Measurements from ENCODE around the gene TIGD6.

The TIGD6 gene

DNA sequence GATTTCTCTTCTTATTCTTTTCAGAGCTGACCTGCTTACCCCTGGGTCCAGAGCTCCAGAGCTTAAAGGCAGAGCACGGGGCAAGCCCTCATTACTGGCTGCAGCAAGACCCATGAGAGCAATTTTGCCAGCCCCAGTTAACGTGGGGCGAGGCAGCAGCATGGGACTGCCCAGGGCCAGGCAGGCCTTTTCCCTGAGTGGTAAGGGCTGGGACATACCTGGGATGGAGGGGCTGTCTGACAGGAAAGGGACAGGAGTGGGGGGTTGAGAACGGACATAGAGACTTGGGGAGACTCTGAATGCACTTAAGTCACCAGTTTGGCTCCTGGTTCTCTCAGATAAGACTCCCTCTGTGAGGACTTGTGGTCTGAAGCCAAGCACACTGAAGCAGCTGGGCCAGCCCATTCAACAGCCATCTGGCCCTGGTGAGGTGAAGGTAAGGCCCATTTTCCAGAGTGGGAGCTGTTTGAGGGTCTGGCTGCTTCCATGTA is 26.3 kb upstream of the TIGD6 start:
- H3K4me3 ChIP-seq (replicated peaks; ENCODE audit: low read depth, low read length), result no peak overlapping the region
- TF ChIP-seq, protein P1, sequence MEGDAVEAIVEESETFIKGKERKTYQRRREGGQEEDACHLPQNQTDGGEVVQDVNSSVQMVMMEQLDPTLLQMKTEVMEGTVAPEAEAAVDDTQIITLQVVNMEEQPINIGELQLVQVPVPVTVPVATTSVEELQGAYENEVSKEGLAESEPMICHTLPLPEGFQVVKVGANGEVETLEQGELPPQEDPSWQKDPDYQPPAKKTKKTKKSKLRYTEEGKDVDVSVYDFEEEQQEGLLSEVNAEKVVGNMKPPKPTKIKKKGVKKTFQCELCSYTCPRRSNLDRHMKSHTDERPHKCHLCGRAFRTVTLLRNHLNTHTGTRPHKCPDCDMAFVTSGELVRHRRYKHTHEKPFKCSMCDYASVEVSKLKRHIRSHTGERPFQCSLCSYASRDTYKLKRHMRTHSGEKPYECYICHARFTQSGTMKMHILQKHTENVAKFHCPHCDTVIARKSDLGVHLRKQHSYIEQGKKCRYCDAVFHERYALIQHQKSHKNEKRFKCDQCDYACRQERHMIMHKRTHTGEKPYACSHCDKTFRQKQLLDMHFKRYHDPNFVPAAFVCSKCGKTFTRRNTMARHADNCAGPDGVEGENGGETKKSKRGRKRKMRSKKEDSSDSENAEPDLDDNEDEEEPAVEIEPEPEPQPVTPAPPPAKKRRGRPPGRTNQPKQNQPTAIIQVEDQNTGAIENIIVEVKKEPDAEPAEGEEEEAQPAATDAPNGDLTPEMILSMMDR (IDR thresholded peaks at IDR 0.05; ENCODE audit: low read length, missing control alignments), result no peak
- DNase-seq (ENCODE audit: low read depth), result no peak

DNA sequence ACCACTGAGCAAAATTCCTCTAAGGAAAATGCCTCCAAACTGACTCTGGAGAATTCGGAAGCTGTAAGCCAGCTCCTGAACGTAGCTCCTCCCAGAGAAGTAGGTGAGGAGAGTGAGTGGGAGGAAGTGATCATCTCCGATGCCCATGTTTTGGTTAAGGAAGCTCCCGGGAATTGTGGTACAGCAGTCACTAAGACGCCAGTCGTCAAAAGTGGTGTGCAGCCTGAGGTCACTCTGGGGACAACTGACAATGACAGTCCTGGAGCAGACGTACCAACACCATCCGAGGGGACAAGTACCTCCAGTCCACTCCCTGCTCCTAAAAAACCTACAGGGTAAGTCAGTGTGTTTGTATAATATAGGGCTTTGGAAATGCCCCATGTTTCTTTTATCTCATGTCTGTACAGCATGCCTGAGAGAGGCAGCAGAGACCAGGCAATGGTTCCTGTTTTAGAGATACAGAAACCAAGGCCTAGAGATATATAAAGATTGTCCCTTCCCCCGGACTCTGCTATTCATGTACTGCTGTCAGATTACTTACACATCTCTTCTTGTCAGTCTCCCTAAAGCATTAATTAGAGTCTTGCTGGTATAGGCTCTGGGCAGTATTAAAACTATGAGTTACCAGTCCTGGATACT is 24.0 kb upstream of the TIGD6 start:
- no peak for DNase-seq (ENCODE audit: low read depth)
- TF ChIP-seq, protein P1 (IDR thresholded peaks at IDR 0.05; ENCODE audit: low read length, missing control alignments), result no peak

DNA sequence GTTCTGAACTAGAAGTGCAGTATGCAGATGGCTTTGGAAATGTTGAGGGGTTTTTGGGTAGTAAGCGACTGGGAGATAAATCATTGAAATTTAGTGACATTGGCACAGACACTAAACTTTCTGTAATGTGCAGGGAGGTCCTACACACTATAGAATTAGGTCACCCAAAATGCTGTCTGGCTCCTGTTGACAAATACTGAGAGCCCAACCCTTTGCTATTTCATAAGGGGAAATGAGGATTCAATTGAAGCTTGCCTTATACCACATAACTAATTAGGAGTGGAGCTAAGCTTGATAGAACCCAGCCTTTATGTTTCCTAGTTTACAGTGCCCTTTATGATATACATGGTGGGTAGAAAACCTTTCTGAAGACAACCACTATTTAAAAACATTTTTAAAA is 22.7 kb upstream of the TIGD6 start:
- TF ChIP-seq, protein P1 (IDR thresholded peaks at IDR 0.05; ENCODE audit: low read length, missing control alignments), result no peak
- no peak overlapping the region for H3K4me3 ChIP-seq (replicated peaks; ENCODE audit: low read depth, low read length)
- no peak for DNase-seq (ENCODE audit: low read depth)

More for the DNA sequence above, 24.0 kb upstream of the TIGD6 start:
- no peak overlapping the region for H3K4me3 ChIP-seq (replicated peaks; ENCODE audit: low read depth, low read length)

DNA sequence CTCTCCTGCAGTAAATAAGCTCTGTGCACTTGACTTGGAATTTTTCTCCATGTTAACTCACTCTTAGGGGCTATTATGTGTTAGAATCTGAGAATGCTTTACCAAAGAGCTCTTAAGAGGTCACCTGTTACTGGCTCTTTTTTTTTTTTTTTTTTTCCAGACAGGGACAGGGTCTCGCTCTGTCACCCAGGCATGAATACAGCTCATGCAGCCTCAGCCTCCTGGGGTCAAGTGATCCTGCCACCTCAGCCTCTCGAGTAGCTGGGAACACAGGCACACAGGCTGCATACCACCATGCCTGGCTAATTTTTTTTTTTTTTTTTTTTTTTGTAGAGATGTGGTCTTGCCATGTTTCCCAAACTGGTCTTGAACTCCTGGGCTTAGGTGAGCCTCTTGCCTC is 22.2 kb upstream of the TIGD6 start:
- no peak overlapping the region for H3K4me3 ChIP-seq (replicated peaks; ENCODE audit: low read depth, low read length)
- no peak for DNase-seq (ENCODE audit: low read depth)
- TF ChIP-seq, protein P1 (IDR thresholded peaks at IDR 0.05; ENCODE audit: low read length, missing control alignments), result no peak

DNA sequence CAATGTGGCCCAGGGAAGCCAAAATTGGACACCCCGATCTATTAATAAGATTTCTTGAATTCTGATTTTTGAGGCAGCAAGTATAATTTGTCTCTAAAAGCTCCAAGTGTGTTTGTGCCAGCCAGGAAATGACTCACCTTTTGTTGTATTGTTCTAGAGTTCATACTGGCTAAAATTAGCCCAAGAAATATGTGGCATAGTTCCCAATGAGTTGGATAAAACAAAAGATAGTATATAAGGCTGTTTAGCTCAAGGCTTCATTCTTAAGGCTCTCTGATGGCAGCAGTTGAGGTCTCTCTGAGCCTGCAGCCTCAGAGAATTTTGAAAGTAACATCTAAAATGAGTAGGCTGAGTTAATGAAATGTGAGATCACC is 21.7 kb upstream of the TIGD6 start:
- peak; percentile 96 for DNase-seq (ENCODE audit: low read depth)
- TF ChIP-seq, protein P1 (IDR thresholded peaks at IDR 0.05; ENCODE audit: low read length, missing control alignments), result no peak
- H3K4me3 ChIP-seq (replicated peaks; ENCODE audit: low read depth, low read length), result no peak overlapping the region

DNA sequence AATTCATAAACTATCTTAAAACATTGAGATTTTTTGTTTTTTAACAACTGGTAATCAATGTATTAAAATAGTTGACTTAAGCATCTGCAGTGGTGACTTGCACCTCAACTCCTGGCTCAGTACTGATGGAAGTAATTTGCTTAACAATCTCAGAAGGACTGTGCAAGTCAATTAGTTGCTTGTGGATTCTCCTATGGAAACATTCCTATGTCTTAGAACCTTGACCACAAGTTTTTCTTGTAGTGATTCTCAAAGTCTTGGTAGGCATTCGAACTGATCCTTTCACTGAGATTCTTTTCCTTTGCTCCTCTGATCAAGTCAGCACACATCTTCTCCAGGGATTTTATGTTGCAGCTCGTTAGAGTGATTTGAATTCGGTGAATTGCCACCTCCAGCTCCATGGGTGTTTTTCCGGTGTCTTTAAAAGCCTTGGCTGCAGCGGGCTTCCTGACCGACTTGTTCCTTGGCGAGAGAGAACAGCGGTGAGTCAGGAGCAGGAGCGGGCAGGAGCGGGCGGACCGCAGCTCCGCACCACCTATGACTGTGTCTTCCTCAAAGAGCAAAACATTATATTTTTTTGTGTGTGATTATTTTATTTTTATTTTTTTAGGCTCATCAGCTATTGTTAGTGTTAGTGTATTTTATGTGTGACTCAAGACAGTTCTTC is 21.2 kb upstream of the TIGD6 start:
- no peak overlapping the region for H3K4me3 ChIP-seq (replicated peaks; ENCODE audit: low read depth, low read length)
- peak; percentile 73 for DNase-seq (ENCODE audit: low read depth)
- TF ChIP-seq, protein P1 (IDR thresholded peaks at IDR 0.05; ENCODE audit: low read length, missing control alignments), result no peak

Data from fibroblast of pulmonary artery (primary cell).